Keratinocyte (primary cell): ENCODE measurements around the gene PPA2. TPM values are rescaled to one million over a fixed set of nuclear protein-coding genes. Genes with fewer than 3 reads are reported as not detected.

Experiments used
- DNase-seq: peaks from one replicate; pipeline ENCODE4 v3.0.0-alpha.2; 2011; ENCODE audit warnings: low read depth, missing footprints, low spot score
- FAIRE-seq: peaks from 2 replicates; lab custom pipeline; 2011; peaks lifted over from hg19 to GRCh38; lab: Jason Lieb, UNC
- H2AFZ ChIP-seq: 2 replicates; pipeline ENCODE4 v1.6.0; 2012; ENCODE audit warnings: low read length, control low read depth, inconsistent platforms; ENCODE audit not compliant: control insufficient read depth
- H3K27ac ChIP-seq: 2 replicates; pipeline ENCODE4 v1.5.1; 2011; ENCODE audit warnings: low read length; ENCODE audit not compliant: control insufficient read depth, insufficient read depth
- H3K27me3 ChIP-seq: 3 replicates; pipeline ENCODE4 v1.6.0; 2011; ENCODE audit warnings: low read length; ENCODE audit not compliant: control insufficient read depth, insufficient read depth; ENCODE audit errors: extremely low read depth
- H3K36me3 ChIP-seq, 2 experiments: 2 replicates in 1 of 2; 3 replicates in 1 of 2; pipeline ENCODE4 v1.5.1; 2011; ENCODE audit warnings: low read length in 2 of 2, mild to moderate bottlenecking in 1 of 2; ENCODE audit not compliant: control insufficient read depth in 2 of 2, insufficient read depth in 2 of 2; ENCODE audit errors: extremely low read depth in 1 of 2
- H3K4me1 ChIP-seq: 3 replicates; pipeline ENCODE4 v1.5.1; 2011; ENCODE audit warnings: low read length; ENCODE audit not compliant: control insufficient read depth, insufficient read depth; ENCODE audit errors: extremely low read depth
- H3K4me2 ChIP-seq: 3 replicates; pipeline ENCODE4 v1.6.0; 2011; ENCODE audit warnings: low read depth, low read length; ENCODE audit not compliant: control insufficient read depth, insufficient read depth; ENCODE audit errors: extremely low read depth
- H3K4me3 ChIP-seq, 3 experiments: fragments of 200-600 bp in 1 of 3; sonication (generic) in 1 of 3; 2 replicates in 2 of 3; 3 replicates in 1 of 3; pipeline ENCODE4 v1.5.1; 2011 to 2016; ENCODE audit warnings: low read length in 3 of 3, mild to moderate bottlenecking in 3 of 3, control low read depth in 2 of 3, inconsistent platforms in 1 of 3, low read depth in 1 of 3, mixed read lengths in 1 of 3, mixed run types in 1 of 3, moderate library complexity in 1 of 3; ENCODE audit not compliant: control insufficient read depth in 2 of 3, insufficient read depth in 2 of 3; ENCODE audit errors: extremely low read depth in 1 of 3
- H3K79me2 ChIP-seq: 2 replicates; pipeline ENCODE4 v1.6.0; 2012; ENCODE audit warnings: low read length; ENCODE audit not compliant: control insufficient read depth, insufficient read depth
- H3K9ac ChIP-seq: 3 replicates; pipeline ENCODE4 v1.6.0; 2011; ENCODE audit warnings: low read length; ENCODE audit not compliant: control insufficient read depth, insufficient read depth; ENCODE audit errors: extremely low read depth
- H3K9me1 ChIP-seq: 3 replicates; pipeline ENCODE4 v1.6.0; 2011; ENCODE audit warnings: low read length; ENCODE audit not compliant: control insufficient read depth, insufficient read depth; ENCODE audit errors: extremely low read depth
- H3K9me3 ChIP-seq: 2 replicates; pipeline ENCODE4 v1.5.1; 2012; ENCODE audit warnings: low read depth, low read length; ENCODE audit not compliant: control insufficient read depth
- H4K20me1 ChIP-seq: 3 replicates; pipeline ENCODE4 v1.6.0; 2011; ENCODE audit warnings: low read length; ENCODE audit not compliant: control insufficient read depth, insufficient read depth; ENCODE audit errors: extremely low read depth
- EZH2 ChIP-seq: IDR thresholded peaks from one replicate; pipeline ENCODE4 v1.6.1; 2012; ENCODE audit warnings: inconsistent platforms, mild to moderate bottlenecking, low read length, moderate library complexity
- dilution Hi-C: fragments of 300-500 bp; cut with MboI; formaldehyde crosslinking; loops from one replicate; pipeline ENCODE4 v1.7.0; 2020; ENCODE audit warnings: low sequenced_read_pairs; ENCODE audit not compliant: extremely low pct_ligation_motif_present
- polyA plus RNA-seq, 5 experiments: library from polyadenylated mRNA; depleted of rRNA in 3 of 5; stranded (reverse) in 3 of 5; stranded (forward) in 1 of 5; unstranded in 1 of 5; fragments of >200 nt; gene quantifications; 1 replicate in 1 of 5; 2 replicates in 3 of 5; 3 replicates in 1 of 5; pipeline versions ENCODE4 v1.2.1 to v1.2.3, GENCODE V29; 2011 to 2012; ENCODE audit warnings: missing spikeins in 2 of 5, low read depth in 1 of 5, low replicate concordance in 1 of 5
- TF ChIP-seq, protein P1 (sequence below), 3 experiments: IDR thresholded peaks in 1 of 3; conservative IDR thresholded peaks in 1 of 3; optimal IDR thresholded peaks in 1 of 3; 2 replicates in 2 of 3; 3 replicates in 1 of 3; pipeline versions ENCODE3 to v1.5.1; 2011; ENCODE audit warnings: low read length in 3 of 3, mild to moderate bottlenecking in 3 of 3, moderate library complexity in 2 of 3, control low read depth in 1 of 3, inconsistent platforms in 1 of 3; ENCODE audit not compliant: insufficient read depth in 2 of 3; ENCODE audit errors: extremely low read depth in 1 of 3

PPA2 gene
- polyA plus RNA-seq, 1 donor (not counting 4 experiments of a cell fraction or from before 2014, with no cell fraction given), result 174 TPM

DNA sequence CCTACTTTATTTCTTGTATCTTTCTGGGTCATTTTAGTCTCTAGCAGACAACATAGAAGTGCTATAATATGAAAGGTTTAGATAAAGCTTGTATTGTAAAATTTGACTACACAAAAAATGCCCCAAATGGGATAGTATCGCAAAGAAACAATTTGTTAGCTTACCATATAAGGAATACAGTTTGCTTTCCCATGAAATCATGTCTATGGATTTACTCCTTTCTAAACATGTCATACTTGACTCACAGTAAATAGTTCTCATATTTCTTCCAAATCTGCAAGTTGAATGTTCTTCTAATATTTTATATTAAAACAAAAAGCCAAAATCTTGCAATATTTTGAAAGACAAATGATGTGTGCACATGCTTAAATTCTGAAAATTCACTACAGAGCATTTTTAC is 103.9 kb downstream of the PPA2 start:
- H3K79me2 ChIP-seq, result no peaks in the 10 kb centered on the region
- no peak overlapping the region for H2AFZ ChIP-seq
- TF ChIP-seq, protein P1, sequence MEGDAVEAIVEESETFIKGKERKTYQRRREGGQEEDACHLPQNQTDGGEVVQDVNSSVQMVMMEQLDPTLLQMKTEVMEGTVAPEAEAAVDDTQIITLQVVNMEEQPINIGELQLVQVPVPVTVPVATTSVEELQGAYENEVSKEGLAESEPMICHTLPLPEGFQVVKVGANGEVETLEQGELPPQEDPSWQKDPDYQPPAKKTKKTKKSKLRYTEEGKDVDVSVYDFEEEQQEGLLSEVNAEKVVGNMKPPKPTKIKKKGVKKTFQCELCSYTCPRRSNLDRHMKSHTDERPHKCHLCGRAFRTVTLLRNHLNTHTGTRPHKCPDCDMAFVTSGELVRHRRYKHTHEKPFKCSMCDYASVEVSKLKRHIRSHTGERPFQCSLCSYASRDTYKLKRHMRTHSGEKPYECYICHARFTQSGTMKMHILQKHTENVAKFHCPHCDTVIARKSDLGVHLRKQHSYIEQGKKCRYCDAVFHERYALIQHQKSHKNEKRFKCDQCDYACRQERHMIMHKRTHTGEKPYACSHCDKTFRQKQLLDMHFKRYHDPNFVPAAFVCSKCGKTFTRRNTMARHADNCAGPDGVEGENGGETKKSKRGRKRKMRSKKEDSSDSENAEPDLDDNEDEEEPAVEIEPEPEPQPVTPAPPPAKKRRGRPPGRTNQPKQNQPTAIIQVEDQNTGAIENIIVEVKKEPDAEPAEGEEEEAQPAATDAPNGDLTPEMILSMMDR (optimal IDR thresholded peaks at IDR 0.05 in 1 of 3, IDR thresholded peaks at IDR 0.05 in 1 of 3, conservative IDR thresholded peaks at IDR 0.05 in 1 of 3; ENCODE audit: extremely low read depth in 1 of 3, insufficient read depth in 2 of 3, low read length in 3 of 3), result no peak
- TF ChIP-seq EZH2, result no peak
- dilution Hi-C loops, result no loop called here
- H3K27me3 ChIP-seq, result no peaks in the 10 kb centered on the region
- peaks cover 5% of the 10 kb centered on the region for H3K9me1 ChIP-seq
- no peak overlapping the region for H3K4me2 ChIP-seq
- H3K9ac ChIP-seq, result no peak overlapping the region
- H3K36me3 ChIP-seq, result no peaks in the 10 kb centered on the region
- H3K27ac ChIP-seq, result no peak overlapping the region
- FAIRE-seq (no peak), DNase-seq (no peak)
- H3K4me3 ChIP-seq, result no peak overlapping the region
- H4K20me1 ChIP-seq, result no peaks in the 10 kb centered on the region
- H3K9me3 ChIP-seq, result no peaks in the 10 kb centered on the region
- H3K4me1 ChIP-seq, result no peaks in the 10 kb centered on the region

DNA sequence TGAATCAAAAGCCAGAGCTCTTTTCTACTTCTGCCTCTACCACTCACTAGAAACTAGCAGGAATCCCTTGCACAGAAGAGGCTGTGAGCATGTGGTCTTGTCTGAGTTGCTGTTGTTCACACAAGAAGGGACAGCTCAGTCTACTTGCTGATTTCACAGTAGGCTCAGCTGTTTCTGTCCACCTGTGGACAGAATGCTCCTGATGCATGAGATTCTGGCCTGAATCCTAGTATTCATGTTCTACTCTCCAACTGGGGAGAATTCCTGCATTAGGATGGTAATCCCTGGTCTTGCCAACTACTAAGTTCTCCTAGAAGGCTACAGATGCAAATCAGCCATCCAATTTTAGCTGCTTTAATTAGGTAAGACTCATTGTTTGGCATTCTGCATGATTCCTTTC is 112.8 kb downstream of the PPA2 start:
- Histone ChIP-seq H3K4me2 (no peak overlapping the region), H3K79me2 (no peaks in the 10 kb centered on the region), H3K36me3 (no peaks in the 10 kb centered on the region), H3K4me3 (no peak overlapping the region), H3K4me1 (no peaks in the 10 kb centered on the region), H3K9me1 (no peaks in the 10 kb centered on the region), H3K27ac (no peak overlapping the region), H4K20me1 (no peaks in the 10 kb centered on the region), H3K27me3 (no peaks in the 10 kb centered on the region), H2AFZ (no peak overlapping the region), H3K9ac (no peak overlapping the region), H3K9me3 (no peaks in the 10 kb centered on the region)
- DNase-seq (no peak), FAIRE-seq (peak; percentile 34)
- dilution Hi-C loops, result no loop called here
- TF ChIP-seq EZH2, result no peak
- TF ChIP-seq, protein P1 (optimal IDR thresholded peaks at IDR 0.05 in 1 of 3, IDR thresholded peaks at IDR 0.05 in 1 of 3, conservative IDR thresholded peaks at IDR 0.05 in 1 of 3; ENCODE audit: extremely low read depth in 1 of 3, insufficient read depth in 2 of 3, low read length in 3 of 3), result no peak
